ENCODE measurements around the gene SLN. TPM values are rescaled to one million over a fixed set of nuclear protein-coding genes. Genes with fewer than 3 reads are reported as not detected.

SLN gene
- total RNA-seq, 2 donors from 2014 or later: 159 to 475 TPM

GRCh38 chr11:107665018-107665417, 46.8 kb downstream of the SLN start:
- intact Hi-C loops (cut with DNase I): no loop called here
- DNase-seq (ENCODE audit: low spot score): no peak

- intact Hi-C loops (cut with DNase I): loop anchor here in 1 of 2 donors (2.0 kb wide), 1 partner anchor 19 kb away; no protein-coding TSS in a partner anchor
- DNase-seq (ENCODE audit: low spot score): no peak
These were observed 50.2 kb downstream of the SLN start for GRCh38 chr11:107661656-107662055.

GRCh38 chr11:107660066-107660465, 51.8 kb downstream of the SLN start:
- DNase-seq (ENCODE audit: low spot score): no peak
- intact Hi-C loops (cut with DNase I): loop anchor here in 1 of 2 donors (2.0 kb wide), 1 partner anchor 17 kb away; no protein-coding TSS in a partner anchor

- intact Hi-C loops (cut with DNase I): no loop called here
- DNase-seq (ENCODE audit: low spot score): no peak
These were observed 52.5 kb downstream of the SLN start for GRCh38 chr11:107659310-107659709.

Other genes with a start within 250 kb of the SLN start
- gene ALKBH8, start 146.3 kb downstream of the SLN start, total RNA-seq: 10 to 100 TPM; 10.3 to 10.7 TPM
- gene ELMOD1, start 120.9 kb downstream of the SLN start, total RNA-seq: 1 to 10 TPM; 1.6 to 3.3 TPM
- 10 to 100 TPM in 1 of 2 donors, 1 to 10 TPM in 1; 7.4 to 10.2 TPM for gene SLC35F2, start 146.7 kb upstream of the SLN start, total RNA-seq
- gene RAB39A, start 216.4 kb upstream of the SLN start, total RNA-seq: 1 to 10 TPM; 1.6 to 2.5 TPM

Data from posterior vena cava (tissue), 2 donors.